Hair follicular keratinocyte (primary cell): Measurements from ENCODE around the gene ODR4. TPM values are rescaled to one million over a fixed set of nuclear protein-coding genes. Genes with fewer than 3 reads are reported as not detected.

Experiments used
- total RNA-seq: library from RNA; depleted of rRNA; stranded (reverse); fragments of >200 nt; gene quantifications from 2 replicates; pipeline ENCODE4 v1.2.3, GENCODE V29; 2015

The ODR4 gene
- total RNA-seq, result 10.2 and 14.4 TPM in 2 replicates

DNA sequence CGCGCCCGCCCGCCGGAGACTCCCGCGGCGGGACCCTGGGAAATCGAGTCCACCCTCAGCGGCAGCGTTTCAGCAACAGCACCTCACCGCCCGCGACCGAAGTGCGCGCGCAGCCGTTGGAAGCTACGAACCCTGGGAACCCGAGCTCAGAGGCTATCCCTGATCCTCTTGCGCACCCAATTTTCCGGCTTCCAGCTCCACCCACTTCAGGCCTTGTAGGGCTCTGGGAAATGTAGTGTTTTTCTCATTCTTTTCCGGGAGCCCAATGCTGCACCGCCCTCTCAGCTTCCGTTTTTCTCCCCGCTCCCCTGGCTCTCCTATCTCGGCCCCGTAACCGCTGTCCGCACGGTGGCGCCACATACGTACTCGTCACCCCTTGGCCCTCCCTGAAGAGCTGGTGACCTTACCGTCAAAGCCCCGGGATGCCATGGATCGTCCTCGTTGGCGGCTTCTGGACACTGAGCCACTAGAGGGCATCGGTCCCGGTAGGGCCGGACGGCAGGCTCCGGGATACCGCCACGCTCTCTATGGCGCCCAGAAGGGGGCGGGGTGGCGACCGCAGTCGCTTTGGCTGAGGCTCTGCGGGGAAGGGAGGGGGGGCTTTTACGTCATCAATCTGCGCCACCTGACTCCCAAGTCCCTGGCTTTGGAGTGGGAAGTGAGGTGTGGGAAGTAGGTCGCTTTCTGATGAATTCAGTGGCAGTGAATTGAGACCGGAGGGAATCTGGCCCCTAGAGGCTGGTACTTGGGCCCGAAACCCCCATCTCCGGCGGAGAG is at the start of gene ODR4, which contains the start of gene TPR:
TSS of gene ODR4 (plus strand) at position 687 of the 777 bp plus-strand sequence. CDS start 3,948 bp downstream, outside the sequence.
TSS of gene TPR (minus strand) at position 102 of the 777 bp plus-strand sequence. CDS start 225 bp downstream, outside the sequence.

DNA sequence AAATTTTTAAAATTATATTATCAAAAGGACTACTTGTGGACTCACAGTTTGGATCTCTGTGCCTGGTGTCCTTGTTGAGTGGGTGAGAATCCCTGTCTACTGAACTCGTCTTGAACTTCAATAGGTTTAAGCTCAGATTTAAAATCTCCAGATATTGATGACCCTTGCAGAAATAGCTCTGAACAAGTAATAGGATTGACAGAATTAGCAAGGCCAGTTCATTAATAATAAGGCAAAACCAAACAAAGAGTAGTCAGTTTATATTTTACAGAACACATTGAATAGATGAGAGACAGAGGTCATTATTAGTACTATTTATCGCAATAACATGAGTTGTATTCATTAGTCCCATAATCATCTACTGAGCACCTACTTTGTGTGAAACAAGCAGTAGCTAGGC is 85.4 kb downstream of the ODR4 start, which contains the start of gene PDC:
TSS of gene PDC (minus strand) at position 101 of the 400 bp plus-strand sequence. CDS start 11,655 bp downstream, outside the sequence.

Other genes with a start within 250 kb of the ODR4 start
- not detected in 2 replicates for gene PRG4, start 79.6 kb upstream of the ODR4 start, total RNA-seq
- 35.3 and 37.7 TPM in 2 replicates for gene TPR, start 585 bp upstream of the ODR4 start, total RNA-seq
- gene PDC, start 85.3 kb downstream of the ODR4 start, total RNA-seq, result not detected in 2 replicates